Heart left ventricle (tissue), 16 donors: ENCODE measurements around the gene KCTD17. TPM values are rescaled to one million over a fixed set of nuclear protein-coding genes. Genes with fewer than 3 reads are reported as not detected.

Experiments used
- ATAC-seq, 4 donors: fragments of 200-7000 bp; cut with Tn5 transposase; one replicate each; pipeline ENCODE4 v1.9.1; 2020 to 2022; ENCODE audit warnings: moderate library complexity in 4 of 4, mild to moderate bottlenecking in 3 of 4, moderate number of reproducible peaks in 1 of 4
- DNase-seq, 5 donors: peaks; one replicate each; pipeline ENCODE4 v3.0.0-alpha.2; 2020
- H3K27ac ChIP-seq, 12 donors: fragments of 200-600 bp; sonication (generic) in 4 of 12; one replicate each; pipeline versions ENCODE4 v1.5.0 to v1.8.0; 2016 to 2022; ENCODE audit warnings: mild to moderate bottlenecking in 2 of 12
- H3K27me3 ChIP-seq, 9 donors: fragments of 200-600 bp; sonication (generic) in 2 of 9; one replicate each; pipeline versions ENCODE4 v1.5.1 to v1.8.0; 2016 to 2022; ENCODE audit warnings: mild to moderate bottlenecking in 3 of 9
- H3K36me3 ChIP-seq, 9 donors: fragments of 200-600 bp; sonication (generic) in 2 of 9; one replicate each; pipeline versions ENCODE4 v1.5.0 to v1.8.0; 2018 to 2022; ENCODE audit warnings: mild to moderate bottlenecking in 2 of 9
- H3K4me1 ChIP-seq, 12 donors: fragments of 200-600 bp; sonication (generic) in 4 of 12; one replicate each; pipeline versions ENCODE4 v1.5.0 to v1.8.0; 2016 to 2022; ENCODE audit warnings: mild to moderate bottlenecking in 3 of 12
- H3K4me3 ChIP-seq, 12 donors: fragments of 200-600 bp; sonication (generic) in 4 of 12; one replicate each; pipeline versions ENCODE4 v1.5.0 to v1.8.0; 2017 to 2022; ENCODE audit warnings: mild to moderate bottlenecking in 9 of 12, moderate library complexity in 4 of 12
- H3K9me3 ChIP-seq, 12 donors: fragments of 200-600 bp; sonication (generic) in 4 of 12; one replicate each; pipeline versions ENCODE4 v1.5.0 to v1.8.0; 2016 to 2022; ENCODE audit warnings: mild to moderate bottlenecking in 1 of 12
- POLR2A ChIP-seq, 2 donors: fragments of 450-650 bp; IDR thresholded peaks; one replicate each; pipeline ENCODE4 v1.6.1; 2017; ENCODE audit warnings: antibody characterized with exemption in 2 of 2, mild to moderate bottlenecking in 2 of 2, moderate library complexity in 2 of 2
- WGBS, 4 donors: extraction: QIAGEN DNeasy Blood & Tissue Kit in 2 of 4; methylation state at CpG; one replicate each; pipeline versions ENCODE4 v1.1.5 to v1.1.7; 2013 to 2018; 5-methylcytosine and 5-hydroxymethylcytosine counted together
- intact Hi-C, 10 donors: fragments of 100-400 bp; cut with DNase I; formaldehyde crosslinking; loops; one replicate each; pipeline versions ENCODE4 v1.11.1 to v1.14.2; 2022
- polyA plus RNA-seq, 2 donors: library from polyadenylated mRNA; stranded (reverse); fragments of 200-250 nt; gene quantifications; one replicate each; pipeline ENCODE4 v1.2.3, GENCODE V29; 2013
- total RNA-seq, 9 donors: library from RNA; depleted of rRNA in 2 of 9; stranded (reverse); fragments of >200 nt in 2 of 9; fragmentation: NEBNext Ultra II Directional in 3 of 9; extraction: Animal tissue kit (Norgen Biotek cat#: 25700) in 3 of 9; gene quantifications; one replicate each; pipeline versions ENCODE4 v1.1.0 to v1.2.4, GENCODE V29; 2016 to 2023
- TF ChIP-seq, protein P1 (sequence below), 12 donors: fragments of 200-600 bp; sonication (generic) in 4 of 12; IDR thresholded peaks; one replicate each; pipeline versions ENCODE4 v1.5.0 to v1.8.0; 2018 to 2022; ENCODE audit warnings: antibody characterized with exemption in 12 of 12, mild to moderate bottlenecking in 5 of 12
- donor health status: ischemic (EF 13 %, LVEDD 7.1; RV severe dilation, severe dysfunction).
- donor health status: healthy with polysubstance abuse.
- donor health status: DM: no; HTN: yes; CAD: no.
- donor health status: DM: no; HTN: no; CAD: no.
- donor health status: ischemic (EF 25% LVEDD 6.9; RV normal size, moderate dysfunction).
- donor health status: ischemic (EF 25% LVEDD 5.7; RV mildly dilated, moderate dysfunction).
- donor health status: healthy.
- donor health status: DM: yes; HTN: yes; CAD: no.
- donor health status: ischemic (EF 35%, LVEDD 5.7; RV mildly dilated, moderate dysfunction).
- donor health status: nonischemic (EF 11% LVEDD 7.7; RV severe dilation, severe dysfunction).
- donor health status: DM: yes; HTN: yes; CAD: no.
- donor health status: PGD.
- donor health status: ischemic (EF 29% LVEDD 5.4; RV normal size, mild dysfunction).
- donor health status: nonischemic (EF 23%, LVEDD 6.1; RV moderate dilation, normal function).

KCTD17 gene
- total and polyA plus RNA-seq, 11 donors, result 10.8 to 62.0 (median 17.3) TPM

DNA sequence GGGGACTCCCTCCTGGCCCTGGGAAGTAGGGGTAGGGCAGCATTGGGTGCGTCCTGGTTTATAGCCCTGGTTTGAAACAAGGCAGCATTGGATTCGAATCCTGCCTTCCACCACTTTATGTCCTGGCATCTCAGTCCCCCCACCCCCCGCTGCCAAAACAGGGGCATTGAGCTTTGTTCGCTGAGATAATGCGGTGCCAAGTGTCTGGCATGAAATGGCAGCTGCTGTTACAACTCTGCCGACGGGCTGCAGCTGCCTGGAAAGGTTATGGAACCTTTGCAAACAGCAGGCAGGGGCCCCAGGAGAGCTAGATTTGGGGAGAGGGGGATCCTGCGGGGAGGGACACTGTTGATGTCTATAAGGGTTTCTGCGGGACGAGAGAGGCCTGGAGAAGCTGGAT is 34.2 kb upstream of the KCTD17 start:
- Histone ChIP-seq H3K27ac (peak overlapping the region in 5 of 12 donors; percentile 0 to 93 (median 18)), H3K36me3 (peaks cover 0 to 10% (median 0%) of the 10 kb centered on the region in 9 donors), H3K4me3 (peak overlapping the region in 3 of 12 donors; percentile 13 to 98 (median 93)), H3K4me1 (peaks cover 9 to 70% (median 44%) of the 10 kb centered on the region in 12 donors), H3K27me3 (no peaks in the 10 kb centered on the region), H3K9me3 (no peaks in the 10 kb centered on the region)
- intact Hi-C loops, result no loop called here
- TF ChIP-seq, protein P1, sequence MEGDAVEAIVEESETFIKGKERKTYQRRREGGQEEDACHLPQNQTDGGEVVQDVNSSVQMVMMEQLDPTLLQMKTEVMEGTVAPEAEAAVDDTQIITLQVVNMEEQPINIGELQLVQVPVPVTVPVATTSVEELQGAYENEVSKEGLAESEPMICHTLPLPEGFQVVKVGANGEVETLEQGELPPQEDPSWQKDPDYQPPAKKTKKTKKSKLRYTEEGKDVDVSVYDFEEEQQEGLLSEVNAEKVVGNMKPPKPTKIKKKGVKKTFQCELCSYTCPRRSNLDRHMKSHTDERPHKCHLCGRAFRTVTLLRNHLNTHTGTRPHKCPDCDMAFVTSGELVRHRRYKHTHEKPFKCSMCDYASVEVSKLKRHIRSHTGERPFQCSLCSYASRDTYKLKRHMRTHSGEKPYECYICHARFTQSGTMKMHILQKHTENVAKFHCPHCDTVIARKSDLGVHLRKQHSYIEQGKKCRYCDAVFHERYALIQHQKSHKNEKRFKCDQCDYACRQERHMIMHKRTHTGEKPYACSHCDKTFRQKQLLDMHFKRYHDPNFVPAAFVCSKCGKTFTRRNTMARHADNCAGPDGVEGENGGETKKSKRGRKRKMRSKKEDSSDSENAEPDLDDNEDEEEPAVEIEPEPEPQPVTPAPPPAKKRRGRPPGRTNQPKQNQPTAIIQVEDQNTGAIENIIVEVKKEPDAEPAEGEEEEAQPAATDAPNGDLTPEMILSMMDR (IDR thresholded peaks at IDR 0.05), result no peak
- TF ChIP-seq POLR2A (IDR thresholded peaks at IDR 0.05), result no peak
- 69 to 71% (median 69%) methylated on average over 6 to 10 of the region's 10 CpGs for WGBS, 4 donors
- peak in 2 of 5 donors; percentile 54 to 72 for DNase-seq
- ATAC-seq, result no peak

DNA sequence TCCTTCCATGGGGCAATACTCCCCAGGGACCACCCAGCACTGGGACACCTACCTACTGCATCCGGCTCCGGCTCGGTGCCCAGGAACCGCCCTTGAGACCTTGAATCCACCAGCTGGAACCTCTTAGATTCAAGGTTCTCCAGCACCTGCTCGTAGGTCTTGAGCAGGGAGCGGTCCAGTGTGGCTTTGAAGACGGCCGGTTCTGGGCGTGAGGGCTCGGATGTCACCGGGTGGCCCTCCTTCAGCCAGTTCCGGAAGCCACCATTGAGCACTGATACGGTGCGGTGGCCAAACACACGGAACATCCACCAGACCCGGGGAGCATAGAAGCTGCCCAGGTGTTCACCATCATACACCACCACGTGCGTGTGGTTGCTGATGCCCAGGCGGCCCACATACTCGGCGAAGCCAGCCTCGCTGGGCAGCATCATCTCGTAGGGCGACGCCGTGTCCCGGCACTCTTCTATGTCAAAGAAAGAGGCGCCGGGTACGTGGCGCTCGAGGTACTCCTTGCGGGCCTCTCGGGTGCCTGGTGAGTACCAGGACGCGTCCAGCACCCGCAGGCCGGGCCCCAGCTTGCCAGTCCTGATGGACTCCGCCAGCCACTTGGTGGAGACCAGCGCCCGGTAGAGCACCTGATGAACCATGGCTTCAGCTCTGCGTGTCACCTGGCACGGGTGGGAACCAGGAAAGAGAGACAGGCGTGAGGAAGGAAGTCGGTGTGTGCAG is 33.3 kb upstream of the KCTD17 start:
- Histone ChIP-seq H3K4me1 (peaks cover 9 to 74% (median 45%) of the 10 kb centered on the region in 12 donors), H3K4me3 (peak overlapping the region; percentile 66 to 99 (median 90)), H3K9me3 (no peaks in the 10 kb centered on the region), H3K36me3 (peaks cover 0 to 10% (median 0%) of the 10 kb centered on the region in 9 donors), H3K27ac (peak overlapping the region; percentile 87 to 98 (median 96)), H3K27me3 (no peaks in the 10 kb centered on the region)
- ATAC-seq (peak in 2 of 4 donors; percentile 1 to 11), DNase-seq (no peak)
- intact Hi-C loops, result loop anchor here in 1 of 10 donors (2.0 kb wide), 1 partner anchor 39 kb away; no protein-coding TSS in a partner anchor
- TF ChIP-seq, protein P1 (IDR thresholded peaks at IDR 0.05), result no peak
- TF ChIP-seq POLR2A (IDR thresholded peaks at IDR 0.05), result no peak
- WGBS, 4 donors, result 66 to 70% (median 68%) methylated on average over 41 to 45 of the region's 45 CpGs

DNA sequence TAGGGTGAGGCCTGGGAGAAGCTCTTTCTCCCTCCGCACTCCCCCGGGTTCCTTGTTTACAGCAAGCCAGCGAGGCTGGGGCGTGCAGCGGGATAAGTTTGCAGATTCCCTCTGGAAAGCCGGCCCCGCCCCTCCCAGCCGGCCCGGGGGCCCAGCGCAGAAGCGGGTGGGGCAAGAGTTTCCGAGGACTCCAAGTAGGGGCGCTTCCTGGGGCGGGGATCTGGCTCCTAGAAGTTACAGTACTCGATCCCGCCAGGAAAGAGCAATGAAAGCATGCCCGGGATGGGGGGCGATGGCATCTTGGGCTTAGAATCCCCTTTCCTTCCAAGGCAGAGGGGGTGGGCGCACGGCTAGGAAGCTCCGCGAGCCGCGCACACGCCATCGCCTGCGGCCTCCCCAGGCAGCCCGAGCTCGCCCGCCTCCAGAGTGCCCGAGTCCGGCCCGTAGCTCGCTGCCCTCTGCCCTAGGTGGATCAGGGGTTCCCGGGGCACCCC is 32.7 kb upstream of the KCTD17 start:
- peak; percentile 53 to 82 (median 74) for DNase-seq
- TF ChIP-seq, protein P1 (IDR thresholded peaks at IDR 0.05), result no peak
- TF ChIP-seq POLR2A (IDR thresholded peaks at IDR 0.05), result no peak
- H3K27me3 ChIP-seq, result no peaks in the 10 kb centered on the region
- H3K27ac ChIP-seq, result peak overlapping the region; percentile 87 to 98 (median 96)
- 0 to 2% (median 0%) methylated on average over 19 to 35 of the region's 35 CpGs for WGBS, 4 donors
- H3K4me1 ChIP-seq, result peaks cover 9 to 81% (median 49%) of the 10 kb centered on the region in 12 donors
- peak overlapping the region; percentile 66 to 99 (median 90) for H3K4me3 ChIP-seq
- H3K9me3 ChIP-seq, result no peaks in the 10 kb centered on the region
- intact Hi-C loops, result loop anchor here in 1 of 10 donors (2.0 kb wide), 1 partner anchor 40 kb away; no protein-coding TSS in a partner anchor
- peak; percentile 30 to 55 (median 44) for ATAC-seq
- H3K36me3 ChIP-seq, result peaks cover 0 to 10% (median 0%) of the 10 kb centered on the region in 9 donors
